Measurements from ENCODE around the gene SEZ6L.

- TF ChIP-seq, protein P1, sequence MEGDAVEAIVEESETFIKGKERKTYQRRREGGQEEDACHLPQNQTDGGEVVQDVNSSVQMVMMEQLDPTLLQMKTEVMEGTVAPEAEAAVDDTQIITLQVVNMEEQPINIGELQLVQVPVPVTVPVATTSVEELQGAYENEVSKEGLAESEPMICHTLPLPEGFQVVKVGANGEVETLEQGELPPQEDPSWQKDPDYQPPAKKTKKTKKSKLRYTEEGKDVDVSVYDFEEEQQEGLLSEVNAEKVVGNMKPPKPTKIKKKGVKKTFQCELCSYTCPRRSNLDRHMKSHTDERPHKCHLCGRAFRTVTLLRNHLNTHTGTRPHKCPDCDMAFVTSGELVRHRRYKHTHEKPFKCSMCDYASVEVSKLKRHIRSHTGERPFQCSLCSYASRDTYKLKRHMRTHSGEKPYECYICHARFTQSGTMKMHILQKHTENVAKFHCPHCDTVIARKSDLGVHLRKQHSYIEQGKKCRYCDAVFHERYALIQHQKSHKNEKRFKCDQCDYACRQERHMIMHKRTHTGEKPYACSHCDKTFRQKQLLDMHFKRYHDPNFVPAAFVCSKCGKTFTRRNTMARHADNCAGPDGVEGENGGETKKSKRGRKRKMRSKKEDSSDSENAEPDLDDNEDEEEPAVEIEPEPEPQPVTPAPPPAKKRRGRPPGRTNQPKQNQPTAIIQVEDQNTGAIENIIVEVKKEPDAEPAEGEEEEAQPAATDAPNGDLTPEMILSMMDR (IDR thresholded peaks at IDR 0.05): no peak
- TF ChIP-seq EP300 (IDR thresholded peaks at IDR 0.05): no peak
- TF ChIP-seq POLR2A (IDR thresholded peaks at IDR 0.05): no peak
Observed at GRCh38 chr22:26362471-26362870, 193.2 kb downstream of the SEZ6L start.
